BLaER1 (cell line): Measurements from ENCODE around the gene CCDC71.

Experiments used
- H3K27ac ChIP-seq: shearing (Covaris generic); formaldehyde crosslinking; 2 replicates; pipeline ENCODE4 v1.8.1; 2022
- H3K27me3 ChIP-seq: shearing (Covaris generic); formaldehyde crosslinking; 2 replicates; pipeline ENCODE4 v1.8.1; 2022
- H3K36me3 ChIP-seq: shearing (Covaris generic); formaldehyde crosslinking; 2 replicates; pipeline ENCODE4 v1.8.1; 2022
- H3K4me1 ChIP-seq: shearing (Covaris generic); formaldehyde crosslinking; 2 replicates; pipeline ENCODE4 v1.8.1; 2022
- H3K4me2 ChIP-seq: shearing (Covaris generic); formaldehyde crosslinking; 2 replicates; pipeline ENCODE4 v1.8.1; 2022
- H3K4me3 ChIP-seq: shearing (Covaris generic); formaldehyde crosslinking; 2 replicates; pipeline ENCODE4 v1.8.1; 2022
- H3K9ac ChIP-seq: shearing (Covaris generic); formaldehyde crosslinking; 2 replicates; pipeline ENCODE4 v1.8.1; 2022
- H3K9me3 ChIP-seq: shearing (Covaris generic); formaldehyde crosslinking; 2 replicates; pipeline ENCODE4 v1.8.1; 2022
- H4K20me1 ChIP-seq: shearing (Covaris generic); formaldehyde crosslinking; 2 replicates; pipeline ENCODE4 v1.8.1; 2022
- Cebpa-rat ChIP-seq: shearing (Covaris generic); IDR thresholded peaks from 2 replicates; pipeline ENCODE4 v1.8.1; 2022

Gene CCDC71

DNA sequence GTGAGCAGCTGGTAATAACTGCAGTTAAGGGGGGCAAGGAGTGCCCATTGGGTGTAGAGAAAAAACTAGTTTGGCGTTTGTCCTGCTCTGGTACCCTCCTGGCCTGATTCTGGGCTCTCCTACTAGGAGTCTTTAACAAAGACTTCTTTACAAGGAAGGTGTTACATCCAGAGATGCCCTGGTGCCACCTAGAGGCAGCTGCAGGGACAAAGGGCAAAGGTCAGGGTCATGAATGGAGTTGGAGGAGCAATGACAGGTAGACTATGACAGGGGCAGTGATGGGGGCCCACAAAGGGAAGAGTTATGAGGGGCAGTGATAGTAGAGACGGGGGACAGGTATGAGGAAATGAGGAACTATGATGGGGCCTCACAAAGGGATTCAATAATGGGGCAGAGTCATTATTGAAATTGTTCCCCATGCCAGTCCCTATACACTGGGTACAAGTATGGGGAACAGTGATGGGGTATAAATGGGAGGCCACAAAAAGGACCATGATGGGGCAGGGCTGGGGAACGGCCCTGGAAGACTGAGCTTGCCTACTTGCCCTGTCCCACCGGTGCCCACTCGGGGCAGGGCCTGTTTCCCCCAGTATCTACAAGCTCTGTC, 7.9 kb downstream of the CCDC71 start:
- H3K9me3 ChIP-seq = no peaks in the 10 kb centered on the region
- no peak overlapping the region for H3K4me3 ChIP-seq

DNA sequence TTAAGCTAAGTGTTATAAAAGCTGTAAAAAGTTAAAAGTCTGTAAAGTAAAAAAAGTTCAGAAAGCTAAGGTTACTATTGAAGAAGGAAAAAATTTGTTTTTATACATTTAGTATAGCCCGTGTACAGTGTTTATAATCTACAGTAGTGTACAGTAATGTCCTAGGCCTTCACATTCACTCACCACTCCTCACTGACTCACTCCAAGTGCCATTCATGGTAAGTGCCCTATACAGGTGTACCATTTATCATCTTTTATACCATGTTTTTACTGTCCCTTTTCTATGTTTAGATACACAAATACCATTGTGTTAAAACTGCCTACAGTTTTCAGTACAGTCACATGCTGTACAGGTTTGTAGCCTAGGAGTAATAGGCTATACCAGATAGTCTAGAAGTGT, 8.8 kb downstream of the CCDC71 start:
- peaks cover 12% of the 10 kb centered on the region; the same call in 1 of the 2 replicates for H3K36me3 ChIP-seq
- no peak overlapping the region for H3K4me3 ChIP-seq
- H3K9ac ChIP-seq = no peak overlapping the region
- H3K4me1 ChIP-seq = peaks cover 22% of the 10 kb centered on the region
- no peak overlapping the region for H3K27ac ChIP-seq
- H3K4me2 ChIP-seq = no peak overlapping the region
- no peaks in the 10 kb centered on the region for H3K9me3 ChIP-seq
- no peaks in the 10 kb centered on the region for H3K27me3 ChIP-seq
- TF ChIP-seq Cebpa-rat = no peak
- peaks cover 18% of the 10 kb centered on the region for H4K20me1 ChIP-seq

More for the DNA sequence above, 7.9 kb downstream of the CCDC71 start:
- Histone ChIP-seq H3K4me2 (no peak overlapping the region), H3K27me3 (no peaks in the 10 kb centered on the region), H3K36me3 (peaks cover 19% of the 10 kb centered on the region), H3K4me1 (peaks cover 30% of the 10 kb centered on the region), H3K27ac (0 out of 2 replicates have a peak overlapping the region, but pooled peaks have one; percentile 18), H3K9ac (no peak overlapping the region), H4K20me1 (peaks cover 18% of the 10 kb centered on the region)
- TF ChIP-seq Cebpa-rat = no peak

- no peaks in the 10 kb centered on the region for H3K27me3 ChIP-seq
- no peaks in the 10 kb centered on the region for H3K9me3 ChIP-seq
- no peak for TF ChIP-seq Cebpa-rat
- 0 out of 2 replicates have a peak, but pooled peaks cover 2% of the 10 kb centered on the region for H4K20me1 ChIP-seq
- no peak overlapping the region for H3K27ac ChIP-seq
- H3K9ac ChIP-seq = no peak overlapping the region
- no peak overlapping the region for H3K4me3 ChIP-seq
- H3K4me2 ChIP-seq = no peak overlapping the region
- peaks cover 2% of the 10 kb centered on the region for H3K4me1 ChIP-seq
- H3K36me3 ChIP-seq = no peaks in the 10 kb centered on the region
These were observed 12.7 kb downstream of the CCDC71 start for GRCh38 chr3:49153349-49153912.

DNA sequence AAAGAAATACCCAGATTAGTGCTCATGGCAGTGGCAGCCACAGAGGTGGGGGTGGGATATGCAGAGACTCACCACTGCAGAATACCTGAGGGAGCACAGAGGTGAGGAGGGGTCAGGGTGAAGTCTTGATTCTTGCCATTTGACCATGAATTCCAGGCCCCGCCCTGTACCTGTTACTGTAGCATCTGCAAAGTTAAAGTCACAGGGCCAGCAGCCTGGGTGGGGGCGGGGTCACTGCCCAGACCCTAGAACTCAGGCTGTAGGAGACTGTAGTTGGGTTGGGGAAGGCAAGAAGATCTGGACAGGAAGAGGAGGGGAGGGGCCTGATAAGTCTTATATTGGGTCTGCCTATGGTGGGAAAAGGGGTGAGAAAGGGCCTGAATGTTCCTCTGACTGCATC, 14.5 kb downstream of the CCDC71 start:
- H3K4me3 ChIP-seq = no peak overlapping the region
- H3K4me2 ChIP-seq = no peak overlapping the region
- H3K4me1 ChIP-seq = peaks cover 6% of the 10 kb centered on the region
- H3K9me3 ChIP-seq = no peaks in the 10 kb centered on the region
- no peaks in the 10 kb centered on the region for H4K20me1 ChIP-seq
- H3K36me3 ChIP-seq = no peaks in the 10 kb centered on the region
- H3K9ac ChIP-seq = no peak overlapping the region
- H3K27me3 ChIP-seq = no peaks in the 10 kb centered on the region
- no peak overlapping the region for H3K27ac ChIP-seq
- no peak for TF ChIP-seq Cebpa-rat

DNA sequence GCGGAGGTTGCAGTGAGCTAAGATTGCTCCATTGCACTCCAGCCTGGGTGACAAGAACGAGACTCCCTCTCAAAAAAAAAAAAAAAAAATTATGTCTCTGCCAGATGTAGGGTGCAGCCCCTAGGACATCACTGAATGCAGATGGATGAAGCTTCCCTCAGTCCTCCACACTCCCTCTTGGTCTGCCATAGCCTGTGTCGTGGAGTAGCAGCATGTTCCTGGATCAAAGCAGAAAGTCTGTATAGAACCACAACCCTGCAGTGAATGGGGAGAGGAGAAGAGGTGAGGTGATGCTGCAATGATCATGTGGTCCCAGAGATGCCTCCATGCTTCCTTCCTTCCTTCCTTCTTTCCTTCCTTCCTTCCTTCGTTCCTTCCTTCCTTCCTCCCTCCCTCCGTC, 18.0 kb downstream of the CCDC71 start:
- no peak for TF ChIP-seq Cebpa-rat
- no peak overlapping the region for H3K4me3 ChIP-seq

DNA sequence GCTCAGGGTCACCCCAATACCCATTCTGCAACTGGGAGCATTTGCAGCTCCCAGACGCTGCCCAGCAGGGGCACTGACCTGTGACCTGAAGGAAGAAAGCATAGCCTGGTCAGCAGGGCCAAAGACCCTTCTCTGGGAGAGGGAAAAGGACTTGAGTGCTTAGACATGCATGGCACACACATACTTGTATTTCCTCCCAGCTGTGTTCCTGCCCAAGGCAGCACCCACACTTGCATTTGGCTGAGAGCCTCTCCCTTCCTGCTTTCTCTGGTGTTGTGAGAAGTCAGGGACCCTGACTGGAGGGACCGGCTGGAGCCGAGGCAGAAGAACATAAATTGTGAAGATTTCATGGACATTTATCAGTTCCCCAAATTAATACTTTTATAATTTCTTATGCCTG, 26.1 kb downstream of the CCDC71 start:
- Histone ChIP-seq H3K9me3 (peaks cover 31% of the 10 kb centered on the region), H3K27me3 (no peaks in the 10 kb centered on the region)

More for the DNA sequence above, 18.0 kb downstream of the CCDC71 start:
- Histone ChIP-seq H4K20me1 (no peaks in the 10 kb centered on the region), H3K27me3 (no peaks in the 10 kb centered on the region), H3K36me3 (no peaks in the 10 kb centered on the region), H3K27ac (no peak overlapping the region), H3K9me3 (peaks cover 8% of the 10 kb centered on the region; the same call in 1 of the 2 replicates), H3K4me2 (no peak overlapping the region), H3K9ac (no peak overlapping the region), H3K4me1 (peaks cover 6% of the 10 kb centered on the region)

DNA sequence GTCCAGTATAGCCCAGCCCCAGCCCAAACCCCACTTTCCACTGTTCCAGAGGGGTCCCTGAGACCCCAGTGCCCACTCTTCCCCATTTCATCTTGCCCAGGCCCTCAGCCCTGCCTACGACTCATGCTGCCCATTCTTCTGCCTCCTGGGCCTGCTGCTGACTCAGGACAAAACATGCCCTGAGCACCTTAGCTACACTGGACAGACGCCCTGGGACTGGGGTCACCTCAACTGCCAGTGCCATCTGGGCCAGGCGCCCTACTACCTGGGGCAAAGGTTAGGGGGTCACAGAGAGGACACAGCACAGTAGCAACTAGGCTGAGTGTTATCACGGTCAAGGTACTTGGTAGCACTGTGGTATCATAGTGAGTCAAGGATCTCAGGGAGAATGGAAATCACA, 30.6 kb downstream of the CCDC71 start:
- no peaks in the 10 kb centered on the region for H3K9me3 ChIP-seq
- no peak overlapping the region for H3K9ac ChIP-seq
- TF ChIP-seq Cebpa-rat = no peak
- H3K27ac ChIP-seq = no peak overlapping the region
- H3K4me3 ChIP-seq = no peak overlapping the region
- no peaks in the 10 kb centered on the region for H4K20me1 ChIP-seq
- no peak overlapping the region for H3K4me2 ChIP-seq
- no peaks in the 10 kb centered on the region for H3K27me3 ChIP-seq
- H3K4me1 ChIP-seq = 0 out of 2 replicates have a peak, but pooled peaks cover 3% of the 10 kb centered on the region
- H3K36me3 ChIP-seq = no peaks in the 10 kb centered on the region

More for the DNA sequence above, 26.1 kb downstream of the CCDC71 start:
- Histone ChIP-seq H3K36me3 (no peaks in the 10 kb centered on the region), H4K20me1 (no peaks in the 10 kb centered on the region), H3K4me2 (no peak overlapping the region), H3K9ac (no peak overlapping the region), H3K4me3 (no peak overlapping the region), H3K27ac (no peak overlapping the region), H3K4me1 (no peaks in the 10 kb centered on the region)
- no peak for TF ChIP-seq Cebpa-rat

GRCh38 chr3:49134471-49135265, 31.5 kb downstream of the CCDC71 start:
- H3K9me3 ChIP-seq = no peaks in the 10 kb centered on the region
- no peak overlapping the region for H3K4me2 ChIP-seq
- H3K9ac ChIP-seq = no peak overlapping the region
- H3K4me3 ChIP-seq = no peak overlapping the region
- no peaks in the 10 kb centered on the region for H3K27me3 ChIP-seq
- no peaks in the 10 kb centered on the region for H3K36me3 ChIP-seq
- H3K27ac ChIP-seq = no peak overlapping the region
- H4K20me1 ChIP-seq = no peaks in the 10 kb centered on the region
- 0 out of 2 replicates have a peak, but pooled peaks cover 3% of the 10 kb centered on the region for H3K4me1 ChIP-seq
- no peak for TF ChIP-seq Cebpa-rat

GRCh38 chr3:49133226-49133951, 32.7 kb downstream of the CCDC71 start:
- no peak for TF ChIP-seq Cebpa-rat
- Histone ChIP-seq H3K36me3 (no peaks in the 10 kb centered on the region), H3K9ac (no peak overlapping the region), H3K4me3 (no peak overlapping the region), H3K4me2 (peak overlapping the region; percentile 57), H3K27ac (no peak overlapping the region), H4K20me1 (no peaks in the 10 kb centered on the region), H3K27me3 (no peaks in the 10 kb centered on the region), H3K4me1 (peaks cover 11% of the 10 kb centered on the region; the same call in 1 of the 2 replicates), H3K9me3 (no peaks in the 10 kb centered on the region)
